H1 (cell line): Measurements from ENCODE around the gene PRAMEF12. TPM values are rescaled to one million over a fixed set of nuclear protein-coding genes. Genes with fewer than 3 reads are reported as not detected.

Source experiments
- CTCF ChIA-PET: fragments of 300-600 bp; sonication (Branson Sonifier 250); formaldehyde crosslinking; loops from one replicate; lab custom pipeline; 2021; ENCODE audit not compliant: partially characterized antibody; lab: Charles Lee
- POLR2A ChIA-PET: fragments of 300-600 bp; sonication (Branson Sonifier 250); formaldehyde crosslinking; loops from one replicate; lab custom pipeline; 2021; ENCODE audit warnings: inconsistent platforms; ENCODE audit not compliant: partially characterized antibody; lab: Charles Lee
- DNase-seq, 2 experiments: peaks; one replicate each; pipeline versions ENCODE4 v3.0.0 to v3.0.0-alpha.2; 2010 to 2022; ENCODE audit warnings: low spot score in 2 of 2, low read depth in 1 of 2, mixed read lengths in 1 of 2
- FAIRE-seq: peaks from 2 replicates; lab custom pipeline; 2011; peaks lifted over from hg19 to GRCh38; lab: Jason Lieb, UNC
- H2AFZ ChIP-seq: 2 replicates; pipeline ENCODE4 v1.8.1; 2012; ENCODE audit warnings: low read length, inconsistent platforms
- H2AK5ac ChIP-seq: 2 replicates; pipeline ENCODE4 v1.6.1; 2013; ENCODE audit warnings: low read depth, low read length
- H2BK120ac ChIP-seq: replicated peaks from 2 replicates; pipeline ENCODE3; 2013; ENCODE audit warnings: low read depth, low read length, inconsistent platforms
- H2BK12ac ChIP-seq: 2 replicates; pipeline ENCODE4 v1.6.1; 2013; ENCODE audit warnings: low read depth, low read length
- H2BK15ac ChIP-seq: 2 replicates; pipeline ENCODE4 v1.6.1; 2013; ENCODE audit warnings: low read length
- H2BK20ac ChIP-seq: 2 replicates; pipeline ENCODE4 v1.6.1; 2013; ENCODE audit warnings: low read length
- H2BK5ac ChIP-seq: 2 replicates; pipeline ENCODE4 v1.6.1; 2013; ENCODE audit warnings: low read depth, low read length
- H3K14ac ChIP-seq: 2 replicates; pipeline ENCODE4 v1.6.1; 2013; ENCODE audit warnings: inconsistent platforms; ENCODE audit not compliant: insufficient read length
- H3K18ac ChIP-seq: 2 replicates; pipeline ENCODE4 v1.6.1; 2013; ENCODE audit warnings: low read length; ENCODE audit errors: extremely low read depth
- H3K23ac ChIP-seq: 2 replicates; pipeline ENCODE4 v1.6.1; 2013; ENCODE audit warnings: inconsistent platforms; ENCODE audit not compliant: insufficient read length
- H3K23me2 ChIP-seq: 2 replicates; pipeline ENCODE4 v1.6.1; 2013; ENCODE audit warnings: low read depth, low read length
- H3K27ac ChIP-seq: 2 replicates; pipeline ENCODE4 v1.6.1; 2011; ENCODE audit warnings: low read depth, low read length, inconsistent platforms
- H3K27me3 ChIP-seq, 4 experiments: replicated peaks in 1 of 4; 1 replicate in 1 of 4; 2 replicates in 3 of 4; pipeline versions ENCODE4 v1.6.1 to v1.8.1; 2011 to 2013; ENCODE audit warnings: low read length in 3 of 4, mild to moderate bottlenecking in 3 of 4, inconsistent platforms in 2 of 4, mixed read lengths in 2 of 4, moderate library complexity in 1 of 4; ENCODE audit not compliant: control insufficient read depth in 3 of 4, insufficient read depth in 3 of 4; ENCODE audit errors: extremely low read depth in 1 of 4
- H3K36me3 ChIP-seq, 4 experiments: 2 replicates each; pipeline versions ENCODE4 v1.6.1 to v1.8.1; 2011 to 2013; ENCODE audit warnings: mild to moderate bottlenecking in 4 of 4, low read length in 3 of 4, moderate library complexity in 2 of 4, control low read depth in 1 of 4, inconsistent platforms in 1 of 4; ENCODE audit not compliant: insufficient read depth in 4 of 4, control insufficient read depth in 2 of 4
- H3K4ac ChIP-seq: replicated peaks from 2 replicates; pipeline ENCODE3; 2013; ENCODE audit warnings: low read length, low read depth, mixed read lengths, inconsistent platforms; ENCODE audit not compliant: insufficient read length
- H3K4me1 ChIP-seq, 4 experiments: replicated peaks in 1 of 4; 1 replicate in 1 of 4; 2 replicates in 3 of 4; pipeline versions ENCODE4 v1.6.1 to v1.8.1; 2011 to 2013; ENCODE audit warnings: low read length in 3 of 4, inconsistent platforms in 2 of 4, mixed read lengths in 1 of 4; ENCODE audit not compliant: insufficient read depth in 4 of 4, control insufficient read depth in 3 of 4
- H3K4me2 ChIP-seq, 2 experiments: 2 replicates each; pipeline versions ENCODE4 v1.6.1 to v1.8.1; 2011 to 2013; ENCODE audit warnings: low read depth in 2 of 2, low read length in 2 of 2, control low read depth in 1 of 2, inconsistent platforms in 1 of 2, mild to moderate bottlenecking in 1 of 2; ENCODE audit not compliant: insufficient read depth in 1 of 2
- H3K4me3 ChIP-seq, 4 experiments: fragments of 200-600, 300-600 bp in 1 of 4; sonication (generic), shearing (Covaris generic), sonication (Bioruptor Twin) in 1 of 4; 2 replicates each; pipeline versions ENCODE4 v1.5.1 to v1.8.1; 2011 to 2016; ENCODE audit warnings: low read length in 4 of 4, low read depth in 3 of 4, control low read depth in 2 of 4, inconsistent platforms in 2 of 4, mild to moderate bottlenecking in 2 of 4, mixed read lengths in 1 of 4, moderate library complexity in 1 of 4; ENCODE audit not compliant: insufficient read depth in 2 of 4; ENCODE audit errors: extremely low read depth in 1 of 4
- H3K56ac ChIP-seq: replicated peaks from 2 replicates; pipeline ENCODE3; 2013; ENCODE audit warnings: low read depth, mild to moderate bottlenecking, mixed read lengths, low read length, inconsistent platforms; ENCODE audit not compliant: insufficient read length
- H3K79me1 ChIP-seq: 2 replicates; pipeline ENCODE4 v1.6.1; 2013; ENCODE audit warnings: low read depth, low read length, control low read depth
- H3K79me2 ChIP-seq, 2 experiments: 2 replicates each; pipeline versions ENCODE4 v1.6.1 to v1.8.1; 2012 to 2013; ENCODE audit warnings: low read length in 2 of 2, mild to moderate bottlenecking in 2 of 2, inconsistent platforms in 1 of 2; ENCODE audit not compliant: insufficient read depth in 2 of 2, control insufficient read depth in 1 of 2
- H3K9ac ChIP-seq, 4 experiments: replicated peaks in 1 of 4; 1 replicate in 1 of 4; 2 replicates in 3 of 4; pipeline versions ENCODE4 v1.6.1 to v1.8.1; 2011 to 2013; ENCODE audit warnings: low read depth in 3 of 4, low read length in 3 of 4, control low read depth in 2 of 4, mild to moderate bottlenecking in 2 of 4, moderate library complexity in 2 of 4, inconsistent platforms in 1 of 4; ENCODE audit errors: extremely low read depth in 1 of 4
- H3K9me3 ChIP-seq, 2 experiments: 2 replicates each; pipeline versions ENCODE4 v1.6.1 to v1.8.1; 2012 to 2013; ENCODE audit warnings: mild to moderate bottlenecking in 2 of 2, moderate library complexity in 2 of 2, control low read depth in 1 of 2, inconsistent platforms in 1 of 2, low read depth in 1 of 2, low read length in 1 of 2, mixed read lengths in 1 of 2; ENCODE audit not compliant: insufficient read depth in 2 of 2
- H4K20me1 ChIP-seq, 2 experiments: replicated peaks in 1 of 2; 2 replicates each; pipeline versions ENCODE3 to v1.8.1; 2011 to 2013; ENCODE audit warnings: inconsistent platforms in 2 of 2, low read length in 2 of 2, mild to moderate bottlenecking in 1 of 2; ENCODE audit not compliant: insufficient read depth in 2 of 2, control insufficient read depth in 1 of 2
- H4K5ac ChIP-seq: 2 replicates; pipeline ENCODE4 v1.6.1; 2013; ENCODE audit warnings: low read length, low read depth, mixed read lengths, inconsistent platforms; ENCODE audit not compliant: insufficient read length
- H4K8ac ChIP-seq: 2 replicates; pipeline ENCODE4 v1.8.0; 2013; ENCODE audit warnings: mild to moderate bottlenecking, moderate library complexity, low read length, inconsistent platforms; ENCODE audit not compliant: insufficient read depth; ENCODE audit errors: extremely low read depth
- H4K91ac ChIP-seq: replicated peaks from 2 replicates; pipeline ENCODE3; 2013; ENCODE audit warnings: low read length, mixed read lengths, inconsistent platforms; ENCODE audit not compliant: insufficient read length
- CHD1 ChIP-seq: IDR thresholded peaks from 2 replicates; pipeline ENCODE4 v1.6.1; 2012; ENCODE audit warnings: low read depth, low read length, improper control_type of control experiment
- HDAC2 ChIP-seq, 2 experiments: fragments of 300-600 bp in 1 of 2; sonication (generic) in 1 of 2; IDR thresholded peaks; 2 replicates each; pipeline ENCODE4 v1.6.1; 2011 to 2012; ENCODE audit warnings: low read depth in 2 of 2, low read length in 2 of 2, mild to moderate bottlenecking in 2 of 2, moderate library complexity in 2 of 2, borderline replicate concordance in 1 of 2, inconsistent platforms in 1 of 2
- SIN3A ChIP-seq, 2 experiments: IDR thresholded peaks in 1 of 2; conservative IDR thresholded peaks in 1 of 2; 2 replicates each; pipeline ENCODE4 v1.6.1; 2011 to 2012; ENCODE audit warnings: low read length in 2 of 2, improper control_type of control experiment in 1 of 2, low read depth in 1 of 2, mild to moderate bottlenecking in 1 of 2
- WGBS, 2 experiments: shearing (Covaris generic) in 1 of 2; methylation state at CpG; one replicate each; pipeline versions ENCODE4 v1.1.6 to v1.1.7; 2013 to 2015; ENCODE audit warnings: low lambda C conversion rate in 2 of 2, mixed read lengths in 2 of 2, inconsistent platforms in 1 of 2, low coverage in 1 of 2, missing lambda C conversion rate in 1 of 2; ENCODE audit not compliant: insufficient replicate concordance in 2 of 2, insufficient coverage in 1 of 2, insufficient read length in 1 of 2; ENCODE audit errors: extremely low coverage in 1 of 2, missing lambda C conversion rate in 1 of 2; 5-methylcytosine and 5-hydroxymethylcytosine counted together
- polyA plus RNA-seq, 7 experiments: library from polyadenylated mRNA; depleted of rRNA in 3 of 7; stranded (reverse) in 5 of 7; unstranded in 2 of 7; fragments of >200 nt in 5 of 7; fragments of 200-250 nt in 2 of 7; gene quantifications; 1 replicate in 5 of 7; 2 replicates in 1 of 7; 4 replicates in 1 of 7; pipeline versions ENCODE4 v1.2.1 to v1.2.3, GENCODE V29; 2011 to 2013; ENCODE audit warnings: missing spikeins in 2 of 7, mixed read lengths in 2 of 7
- total RNA-seq: library from RNA; stranded (reverse); fragmentation: NEBNext Ultra II Directional; extraction: Animal tissue kit (Norgen Biotek cat#: 25700); gene quantifications from 2 replicates; pipeline ENCODE4 v1.2.1, GENCODE V29; 2021

Gene PRAMEF12
- total and polyA plus RNA-seq, 2 of the 8 experiments (the other 6 are each of a cell fraction or from before 2014, with no cell fraction given): not detected

GRCh38 chr1:12809933-12810332 lies 36.4 kb downstream of the PRAMEF12 start:
- Histone ChIP-seq H4K8ac (no peak overlapping the region), H2BK20ac (no peak overlapping the region), H3K4ac (no peak overlapping the region), H3K79me2 (no peaks in the 10 kb centered on the region), H2BK120ac (no peak overlapping the region), H2AFZ (no peak overlapping the region), H4K5ac (no peak overlapping the region), H3K23ac (no peak overlapping the region), H3K9me3 (peaks cover 32 to 61% of the 10 kb centered on the region in 2 experiments), H3K56ac (no peak overlapping the region), H3K36me3 (no peaks in the 10 kb centered on the region), H3K27ac (no peak overlapping the region), H3K14ac (no peak overlapping the region), H3K18ac (no peak overlapping the region), H2BK5ac (no peak overlapping the region), H2BK15ac (no peak overlapping the region), H2AK5ac (no peak overlapping the region), H3K79me1 (no peaks in the 10 kb centered on the region), H4K20me1 (no peaks in the 10 kb centered on the region), H4K91ac (no peak overlapping the region), H3K9ac (no peak overlapping the region), H3K27me3 (no peaks in the 10 kb centered on the region), H3K4me2 (no peak overlapping the region), H3K4me1 (no peaks in the 10 kb centered on the region), H2BK12ac (no peak overlapping the region), H3K4me3 (no peak overlapping the region), H3K23me2 (no peaks in the 10 kb centered on the region)
- CTCF ChIA-PET: no interaction called here
- TF ChIP-seq HDAC2 (IDR thresholded peaks at IDR 0.05; ENCODE audit: borderline replicate concordance in 1 of 2, low read depth in 2 of 2, low read length in 2 of 2) (no peak), CHD1 (no peak), SIN3A (conservative IDR thresholded peaks at IDR 0.05 in 1 of 2, IDR thresholded peaks at IDR 0.05 in 1 of 2; ENCODE audit: low read depth in 1 of 2, low read length in 2 of 2) (no peak)
- POLR2A ChIA-PET: no interaction called here
- DNase-seq (no peak), FAIRE-seq (no peak)
- 75% methylated on average over 1 of the region's 1 CpG; no CpG with 5 or more reads in 1 of the 2 experiments for WGBS, 2 experiments
